ENCODE data around the gene CEMIP.

DNA sequence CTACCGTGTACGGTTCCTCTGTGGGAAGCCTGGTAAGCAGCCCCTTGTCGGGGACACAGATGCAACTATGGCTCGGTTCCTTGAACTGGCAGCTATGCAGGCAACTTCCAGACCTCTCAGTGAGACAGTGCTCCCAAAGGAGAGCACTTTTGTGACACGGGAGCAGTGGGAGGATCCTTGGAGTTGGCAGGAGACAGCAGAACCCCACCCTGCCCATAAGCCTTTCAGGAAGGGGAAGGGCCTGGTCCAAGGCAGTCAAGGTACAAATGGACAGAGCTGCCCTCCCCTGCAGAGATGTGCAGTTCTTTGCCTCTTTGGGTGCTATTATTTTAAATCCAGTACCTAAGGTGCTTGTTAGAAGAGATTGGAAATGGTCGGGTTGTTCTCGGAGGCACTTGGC is 115.9 kb downstream of the CEMIP start:
- TF ChIP-seq, protein P1, sequence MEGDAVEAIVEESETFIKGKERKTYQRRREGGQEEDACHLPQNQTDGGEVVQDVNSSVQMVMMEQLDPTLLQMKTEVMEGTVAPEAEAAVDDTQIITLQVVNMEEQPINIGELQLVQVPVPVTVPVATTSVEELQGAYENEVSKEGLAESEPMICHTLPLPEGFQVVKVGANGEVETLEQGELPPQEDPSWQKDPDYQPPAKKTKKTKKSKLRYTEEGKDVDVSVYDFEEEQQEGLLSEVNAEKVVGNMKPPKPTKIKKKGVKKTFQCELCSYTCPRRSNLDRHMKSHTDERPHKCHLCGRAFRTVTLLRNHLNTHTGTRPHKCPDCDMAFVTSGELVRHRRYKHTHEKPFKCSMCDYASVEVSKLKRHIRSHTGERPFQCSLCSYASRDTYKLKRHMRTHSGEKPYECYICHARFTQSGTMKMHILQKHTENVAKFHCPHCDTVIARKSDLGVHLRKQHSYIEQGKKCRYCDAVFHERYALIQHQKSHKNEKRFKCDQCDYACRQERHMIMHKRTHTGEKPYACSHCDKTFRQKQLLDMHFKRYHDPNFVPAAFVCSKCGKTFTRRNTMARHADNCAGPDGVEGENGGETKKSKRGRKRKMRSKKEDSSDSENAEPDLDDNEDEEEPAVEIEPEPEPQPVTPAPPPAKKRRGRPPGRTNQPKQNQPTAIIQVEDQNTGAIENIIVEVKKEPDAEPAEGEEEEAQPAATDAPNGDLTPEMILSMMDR (conservative IDR thresholded peaks at IDR 0.05), result no peak
- no peak for TF ChIP-seq EZH2 (IDR thresholded peaks at IDR 0.05; ENCODE audit: low read depth)
